Erythroblast (primary cell): Measurements from ENCODE around the gene SLCO2B1.

Experiments
- GATA1 ChIP-seq: IDR thresholded peaks from 2 replicates; pipeline ENCODE4 v1.6.1; 2011; ENCODE audit warnings: low read depth, mild to moderate bottlenecking, control low read depth, low read length, moderate library complexity
- POLR2A ChIP-seq: IDR thresholded peaks from 2 replicates; pipeline ENCODE4 v1.6.1; 2011; ENCODE audit warnings: mild to moderate bottlenecking, low read length

- TF ChIP-seq POLR2A: no peak
- no peak for TF ChIP-seq GATA1
Observed at GRCh38 chr11:75245356-75246005, 94.6 kb downstream of the SLCO2B1 start.
